HFF-Myc (cell line): Measurements from ENCODE around the gene GBF1.
A peak's percentile ranks its signal among the peaks of the same experiment; 100 is the strongest.

Experiments
- DNase-seq: peaks from one replicate; pipeline ENCODE4 v3.0.0-alpha.2; 2011; ENCODE audit warnings: low read depth; ENCODE audit errors: extremely low read depth
- H3K4me3 ChIP-seq: replicated peaks from 2 replicates; pipeline ENCODE4 v1.5.1; 2011; ENCODE audit warnings: low read depth, mild to moderate bottlenecking, control low read depth, low read length
- CTCF ChIP-seq: IDR thresholded peaks from 2 replicates; pipeline ENCODE4 v1.5.1; 2012; ENCODE audit warnings: mild to moderate bottlenecking, low read depth, low read length, control low read depth; ENCODE audit errors: missing control alignments

The GBF1 gene

GRCh38 chr10:102414749-102415148 lies 169.4 kb downstream of the GBF1 start:
- no peak for DNase-seq
- no peak overlapping the region for H3K4me3 ChIP-seq
- no peak for TF ChIP-seq CTCF

- no peak for DNase-seq
- no peak overlapping the region for H3K4me3 ChIP-seq
- no peak for TF ChIP-seq CTCF
Measured at GRCh38 chr10:102416283-102416682, 171.0 kb downstream of the GBF1 start.

- no peak overlapping the region for H3K4me3 ChIP-seq
- no peak for TF ChIP-seq CTCF
- DNase-seq = no peak
Measured at GRCh38 chr10:102416695-102417094, 171.4 kb downstream of the GBF1 start.

GRCh38 chr10:102418622-102419268 lies 173.4 kb downstream of the GBF1 start, which contains the start of gene PSD:
Gene PSD (minus strand): TSS chr10:102418785. CDS start chr10:102417038, 1,747 bp downstream.
- peak within 1 kb of the TSS; percentile 91 for H3K4me3 ChIP-seq
- TF ChIP-seq CTCF = no peak
- no peak for DNase-seq

- TF ChIP-seq CTCF = no peak
- DNase-seq = no peak
Measured at GRCh38 chr10:102419269-102420180, 174.2 kb downstream of the GBF1 start.

GRCh38 chr10:102420181-102420713 lies 174.9 kb downstream of the GBF1 start:
- TF ChIP-seq CTCF = no peak
- peak overlapping the region; percentile 91 for H3K4me3 ChIP-seq
- no peak for DNase-seq

More at GRCh38 chr10:102419269-102420180, 174.2 kb downstream of the GBF1 start:
- peak overlapping the region; percentile 91 for H3K4me3 ChIP-seq
